ENCODE results near the gene ASAP3.

DNA sequence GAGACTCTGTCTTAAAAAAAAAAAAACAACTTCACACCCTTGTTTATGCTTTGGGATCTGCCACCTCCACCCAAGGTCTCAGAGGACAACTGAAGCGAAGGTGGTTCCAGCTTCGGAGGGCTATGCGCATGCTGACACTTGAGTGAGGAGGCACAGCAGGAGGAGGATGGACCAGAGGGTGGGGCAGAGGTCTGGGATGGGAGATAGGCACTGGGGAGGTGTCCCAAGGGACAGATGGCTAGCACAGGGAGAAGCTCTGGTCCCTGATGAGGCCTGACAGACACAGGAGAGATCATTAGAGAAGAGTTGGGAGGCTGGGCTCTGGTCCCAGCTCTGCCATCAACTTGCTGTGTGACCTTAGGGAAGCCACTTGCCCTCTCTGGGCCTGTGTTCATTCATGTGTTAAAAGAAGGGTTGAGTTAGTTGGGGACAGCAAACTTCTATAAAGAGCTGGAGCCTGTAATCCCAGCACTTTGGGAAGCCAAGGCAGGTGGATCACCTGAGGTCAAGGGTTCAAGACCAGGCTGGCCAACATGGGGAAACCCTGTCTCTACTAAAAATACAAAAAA, 30.2 kb upstream of the ASAP3 start:
- TF ChIP-seq POLR2A (IDR thresholded peaks at IDR 0.05), result no peak
- TF ChIP-seq, protein P1, sequence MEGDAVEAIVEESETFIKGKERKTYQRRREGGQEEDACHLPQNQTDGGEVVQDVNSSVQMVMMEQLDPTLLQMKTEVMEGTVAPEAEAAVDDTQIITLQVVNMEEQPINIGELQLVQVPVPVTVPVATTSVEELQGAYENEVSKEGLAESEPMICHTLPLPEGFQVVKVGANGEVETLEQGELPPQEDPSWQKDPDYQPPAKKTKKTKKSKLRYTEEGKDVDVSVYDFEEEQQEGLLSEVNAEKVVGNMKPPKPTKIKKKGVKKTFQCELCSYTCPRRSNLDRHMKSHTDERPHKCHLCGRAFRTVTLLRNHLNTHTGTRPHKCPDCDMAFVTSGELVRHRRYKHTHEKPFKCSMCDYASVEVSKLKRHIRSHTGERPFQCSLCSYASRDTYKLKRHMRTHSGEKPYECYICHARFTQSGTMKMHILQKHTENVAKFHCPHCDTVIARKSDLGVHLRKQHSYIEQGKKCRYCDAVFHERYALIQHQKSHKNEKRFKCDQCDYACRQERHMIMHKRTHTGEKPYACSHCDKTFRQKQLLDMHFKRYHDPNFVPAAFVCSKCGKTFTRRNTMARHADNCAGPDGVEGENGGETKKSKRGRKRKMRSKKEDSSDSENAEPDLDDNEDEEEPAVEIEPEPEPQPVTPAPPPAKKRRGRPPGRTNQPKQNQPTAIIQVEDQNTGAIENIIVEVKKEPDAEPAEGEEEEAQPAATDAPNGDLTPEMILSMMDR (IDR thresholded peaks at IDR 0.05), result no peak
